ENCODE results near the gene ZNF48. TPM values are rescaled to one million over a fixed set of nuclear protein-coding genes. Genes with fewer than 3 reads are reported as not detected.

Gene ZNF48
- polyA plus RNA-seq, 1 donor from 2014 or later: 42.3 TPM

DNA sequence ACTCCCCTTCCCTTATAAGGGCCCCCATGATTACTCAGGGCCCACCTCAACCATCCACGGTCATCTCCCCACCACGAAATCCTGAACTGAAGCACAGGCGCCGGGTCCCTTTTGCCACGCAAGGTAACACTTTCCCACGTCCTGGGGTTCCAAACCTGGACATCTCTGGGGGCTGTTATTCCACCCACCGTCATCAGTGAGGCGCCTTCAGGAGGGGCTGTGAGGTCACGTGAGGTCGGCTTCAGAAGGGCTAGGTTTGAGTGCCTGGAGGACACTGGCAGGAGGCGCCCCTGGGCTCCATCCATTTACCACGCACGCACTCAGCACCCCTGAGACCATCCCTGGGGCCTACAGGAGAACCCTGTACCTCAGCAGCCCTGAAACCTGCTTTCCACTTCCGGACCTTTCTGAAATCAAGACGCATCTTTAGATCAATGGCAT, 44.2 kb upstream of the ZNF48 start (continued):
- TF ChIP-seq, protein P1, sequence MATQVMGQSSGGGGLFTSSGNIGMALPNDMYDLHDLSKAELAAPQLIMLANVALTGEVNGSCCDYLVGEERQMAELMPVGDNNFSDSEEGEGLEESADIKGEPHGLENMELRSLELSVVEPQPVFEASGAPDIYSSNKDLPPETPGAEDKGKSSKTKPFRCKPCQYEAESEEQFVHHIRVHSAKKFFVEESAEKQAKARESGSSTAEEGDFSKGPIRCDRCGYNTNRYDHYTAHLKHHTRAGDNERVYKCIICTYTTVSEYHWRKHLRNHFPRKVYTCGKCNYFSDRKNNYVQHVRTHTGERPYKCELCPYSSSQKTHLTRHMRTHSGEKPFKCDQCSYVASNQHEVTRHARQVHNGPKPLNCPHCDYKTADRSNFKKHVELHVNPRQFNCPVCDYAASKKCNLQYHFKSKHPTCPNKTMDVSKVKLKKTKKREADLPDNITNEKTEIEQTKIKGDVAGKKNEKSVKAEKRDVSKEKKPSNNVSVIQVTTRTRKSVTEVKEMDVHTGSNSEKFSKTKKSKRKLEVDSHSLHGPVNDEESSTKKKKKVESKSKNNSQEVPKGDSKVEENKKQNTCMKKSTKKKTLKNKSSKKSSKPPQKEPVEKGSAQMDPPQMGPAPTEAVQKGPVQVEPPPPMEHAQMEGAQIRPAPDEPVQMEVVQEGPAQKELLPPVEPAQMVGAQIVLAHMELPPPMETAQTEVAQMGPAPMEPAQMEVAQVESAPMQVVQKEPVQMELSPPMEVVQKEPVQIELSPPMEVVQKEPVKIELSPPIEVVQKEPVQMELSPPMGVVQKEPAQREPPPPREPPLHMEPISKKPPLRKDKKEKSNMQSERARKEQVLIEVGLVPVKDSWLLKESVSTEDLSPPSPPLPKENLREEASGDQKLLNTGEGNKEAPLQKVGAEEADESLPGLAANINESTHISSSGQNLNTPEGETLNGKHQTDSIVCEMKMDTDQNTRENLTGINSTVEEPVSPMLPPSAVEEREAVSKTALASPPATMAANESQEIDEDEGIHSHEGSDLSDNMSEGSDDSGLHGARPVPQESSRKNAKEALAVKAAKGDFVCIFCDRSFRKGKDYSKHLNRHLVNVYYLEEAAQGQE (IDR thresholded peaks at IDR 0.05; ENCODE audit: borderline replicate concordance): no peak
- no peak for TF ChIP-seq SMC3 (conservative IDR thresholded peaks at IDR 0.05; ENCODE audit: poor library complexity)

DNA sequence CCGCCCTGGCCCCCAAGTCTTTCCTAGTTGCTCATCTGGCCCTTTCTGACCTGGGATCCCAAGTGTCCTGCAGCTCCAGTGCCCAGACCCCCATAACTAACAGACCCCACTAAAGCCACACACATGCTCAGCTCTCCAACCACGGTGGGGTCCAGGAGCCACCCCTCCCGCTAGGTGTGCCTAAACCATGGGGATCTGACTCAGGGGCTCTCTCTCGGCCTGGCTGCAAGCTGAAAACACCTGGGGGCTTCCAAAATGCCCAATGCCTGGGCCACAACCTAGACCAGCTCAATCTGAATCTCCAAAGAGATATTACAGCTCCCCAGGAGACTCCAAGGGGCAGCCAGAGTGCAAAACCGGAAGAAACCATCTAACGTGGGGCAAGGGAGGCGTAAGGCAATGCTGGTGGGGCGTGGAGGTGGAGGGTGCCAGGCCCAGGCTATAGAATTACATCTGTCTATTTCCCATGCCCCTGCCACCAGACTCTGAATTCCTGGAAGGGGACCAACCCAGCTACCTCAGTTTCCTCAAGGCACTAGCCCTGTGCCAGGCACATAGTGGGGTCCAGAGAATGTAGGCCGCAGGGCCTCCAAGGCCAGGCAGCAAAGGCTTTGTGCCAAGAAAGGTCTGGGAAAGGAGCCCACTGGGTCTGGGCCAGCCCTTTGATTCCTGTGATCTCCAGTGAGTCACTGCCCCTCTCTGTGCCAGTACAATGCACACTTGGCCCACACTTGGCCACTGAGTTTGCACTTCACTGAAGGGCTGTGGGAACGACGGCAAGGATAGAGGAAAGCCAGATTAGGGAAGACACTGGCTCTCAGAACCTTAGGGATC, 43.4 kb upstream of the ZNF48 start:
- Histone ChIP-seq H2AFZ (ENCODE audit: low read depth, low read length) (no peak overlapping the region), H3K36me3 (ENCODE audit: insufficient read depth, low read length) (no peaks in the 10 kb centered on the region), H3K9me2 (ENCODE audit: insufficient read depth, low read length) (no peaks in the 10 kb centered on the region), H4K20me1 (ENCODE audit: insufficient read depth) (no peaks in the 10 kb centered on the region), H3F3A (ENCODE audit: insufficient read depth, low read length, poor library complexity, severe bottlenecking) (no peaks in the 10 kb centered on the region), H3K9me3 (ENCODE audit: low read length) (no peaks in the 10 kb centered on the region), H3K4me3 (ENCODE audit: low read length) (no peak overlapping the region), H3K9ac (ENCODE audit: low read length) (no peak overlapping the region), H3K4me2 (ENCODE audit: low read length) (no peak overlapping the region), H3K27me3 (ENCODE audit: insufficient read depth, low read depth, low read length) (no peaks in the 10 kb centered on the region), H3K27ac (ENCODE audit: low read length) (no peak overlapping the region), H3K79me2 (replicated peaks; ENCODE audit: insufficient read depth, low read length) (peaks cover 17% of the 10 kb centered on the region)
- TF ChIP-seq, protein P1 (IDR thresholded peaks at IDR 0.05; ENCODE audit: borderline replicate concordance): no peak
- TF ChIP-seq, protein P2, sequence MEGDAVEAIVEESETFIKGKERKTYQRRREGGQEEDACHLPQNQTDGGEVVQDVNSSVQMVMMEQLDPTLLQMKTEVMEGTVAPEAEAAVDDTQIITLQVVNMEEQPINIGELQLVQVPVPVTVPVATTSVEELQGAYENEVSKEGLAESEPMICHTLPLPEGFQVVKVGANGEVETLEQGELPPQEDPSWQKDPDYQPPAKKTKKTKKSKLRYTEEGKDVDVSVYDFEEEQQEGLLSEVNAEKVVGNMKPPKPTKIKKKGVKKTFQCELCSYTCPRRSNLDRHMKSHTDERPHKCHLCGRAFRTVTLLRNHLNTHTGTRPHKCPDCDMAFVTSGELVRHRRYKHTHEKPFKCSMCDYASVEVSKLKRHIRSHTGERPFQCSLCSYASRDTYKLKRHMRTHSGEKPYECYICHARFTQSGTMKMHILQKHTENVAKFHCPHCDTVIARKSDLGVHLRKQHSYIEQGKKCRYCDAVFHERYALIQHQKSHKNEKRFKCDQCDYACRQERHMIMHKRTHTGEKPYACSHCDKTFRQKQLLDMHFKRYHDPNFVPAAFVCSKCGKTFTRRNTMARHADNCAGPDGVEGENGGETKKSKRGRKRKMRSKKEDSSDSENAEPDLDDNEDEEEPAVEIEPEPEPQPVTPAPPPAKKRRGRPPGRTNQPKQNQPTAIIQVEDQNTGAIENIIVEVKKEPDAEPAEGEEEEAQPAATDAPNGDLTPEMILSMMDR (IDR thresholded peaks at IDR 0.05; ENCODE audit: poor library complexity, severe bottlenecking): no peak
- TF ChIP-seq MXI1 (conservative IDR thresholded peaks at IDR 0.05; ENCODE audit: poor library complexity, severe bottlenecking) (no peak), RAD21 (conservative IDR thresholded peaks at IDR 0.05) (no peak), SMC3 (conservative IDR thresholded peaks at IDR 0.05; ENCODE audit: poor library complexity) (no peak)
